A673 (cell line): Measurements from ENCODE around the gene UHRF2. TPM values are rescaled to one million over a fixed set of nuclear protein-coding genes. Genes with fewer than 3 reads are reported as not detected.
"Not testable (repeated sequence)": the region's sequence is repeated elsewhere in the genome, so short reads cannot be mapped to it uniquely, and the experiment has no call there.

Experiments used
- BruUV-seq: library from RNA; stranded (reverse); fragments of 400-500 nt; replicated peaks from 2 replicates; lab custom pipeline; 2021; lab: Mats Ljungman, UMichigan
- CTCF ChIA-PET: fragments of 300-600 bp; sonication (Branson Sonifier 250); formaldehyde crosslinking; loops from one replicate; lab custom pipeline; 2022; ENCODE audit warnings: antibody characterized with exemption; lab: Charles Lee
- POLR2A ChIA-PET: fragments of 300-600 bp; sonication (Branson Sonifier 250); formaldehyde crosslinking; loops from one replicate; lab custom pipeline; 2022; ENCODE audit warnings: antibody characterized with exemption; ENCODE audit not compliant: low non-redundant PET; lab: Charles Lee
- DNase-seq: peaks from one replicate; pipeline ENCODE4 v3.0.0-alpha.2; 2015; ENCODE audit warnings: low spot score
- H3K27ac ChIP-seq: fragments of 200-600 bp; sonication (generic); 2 replicates; pipeline ENCODE4 v1.5.1; 2016; ENCODE audit warnings: mixed run types, low read depth, mild to moderate bottlenecking, mixed read lengths, antibody characterized with exemption, low read length; ENCODE audit not compliant: poor library complexity, severe bottlenecking
- H3K27me3 ChIP-seq: fragments of 200-600 bp; sonication (generic); replicated peaks from 2 replicates; pipeline ENCODE4 v1.6.1; 2017; ENCODE audit warnings: mixed run types, low read depth, mild to moderate bottlenecking, mixed read lengths, antibody characterized with exemption, low read length; ENCODE audit not compliant: insufficient read depth, poor library complexity
- H3K36me3 ChIP-seq: fragments of 200-600 bp; sonication (generic); 2 replicates; pipeline ENCODE4 v1.6.1; 2016; ENCODE audit warnings: mixed run types, mild to moderate bottlenecking, mixed read lengths, antibody characterized with exemption, low read length; ENCODE audit not compliant: insufficient read depth, poor library complexity, severe bottlenecking
- H3K4me1 ChIP-seq: fragments of 200-600 bp; sonication (generic); 2 replicates; pipeline ENCODE4 v1.6.1; 2017; ENCODE audit warnings: mixed run types, mild to moderate bottlenecking, mixed read lengths, antibody characterized with exemption, low read length; ENCODE audit not compliant: insufficient read depth, poor library complexity, severe bottlenecking
- H3K4me3 ChIP-seq: fragments of 200-600 bp; sonication (generic); 2 replicates; pipeline ENCODE4 v1.5.1; 2016; ENCODE audit warnings: low read depth, mixed run types, mild to moderate bottlenecking, mixed read lengths, low read length; ENCODE audit not compliant: poor library complexity, severe bottlenecking
- H3K9me3 ChIP-seq: fragments of 200-600 bp; sonication (generic); 2 replicates; pipeline ENCODE4 v1.6.1; 2016; ENCODE audit warnings: mixed run types, low read depth, mild to moderate bottlenecking, mixed read lengths, antibody characterized with exemption, low read length; ENCODE audit not compliant: poor library complexity, severe bottlenecking
- EZH2 ChIP-seq: fragments of 200-600 bp; sonication (generic); IDR thresholded peaks from 2 replicates; pipeline ENCODE4 v1.6.1; 2017; ENCODE audit warnings: borderline replicate concordance, low read depth, mild to moderate bottlenecking, mixed read lengths, antibody characterized with exemption, low read length; ENCODE audit not compliant: poor library complexity, severe bottlenecking
- intact Hi-C: fragments of 100-400 bp; cut with micrococcal nuclease; formaldehyde crosslinking; loops from one replicate; pipeline ENCODE4 v1.10.0; 2022; ENCODE audit not compliant: unreplicated experiment
- total RNA-seq: library from RNA; stranded (reverse); gene quantifications from 2 replicates; pipeline ENCODE4 v1.2.3, GENCODE V29; 2021
- TF ChIP-seq, protein P1 (sequence below): fragments of 300-800, 200-600 bp; sonication (generic); conservative IDR thresholded peaks from 2 replicates; pipeline ENCODE4 v1.5.1; 2017; ENCODE audit warnings: low read depth, mild to moderate bottlenecking, antibody characterized with exemption, low read length, moderate library complexity, mixed read lengths

The UHRF2 gene
- total RNA-seq, 1 experiment from 2014 or later = 53.0 TPM

DNA sequence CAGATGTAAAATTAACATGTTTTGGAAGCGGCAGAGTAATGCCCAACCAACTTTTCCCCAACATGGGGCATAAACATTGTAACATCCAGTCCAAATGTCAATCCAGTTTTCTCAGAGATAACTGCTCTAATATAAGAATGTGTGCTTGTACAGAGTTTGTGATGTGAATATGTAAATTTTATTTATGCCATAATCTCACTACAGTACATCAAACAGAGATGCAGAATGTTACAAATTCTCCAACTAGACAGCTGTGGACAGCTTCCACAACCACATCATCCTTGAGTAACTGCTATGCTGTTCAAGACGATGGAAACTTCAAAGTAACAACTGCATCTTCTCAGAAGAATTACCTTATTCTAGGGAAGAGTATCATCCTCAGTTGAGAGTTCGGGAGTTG lies 122.6 kb downstream of the UHRF2 start:
- no peak for DNase-seq
- Histone ChIP-seq H3K4me3 (no peak overlapping the region), H3K27me3 (no peaks in the 10 kb centered on the region), H3K4me1 (no peaks in the 10 kb centered on the region), H3K36me3 (no peaks in the 10 kb centered on the region), H3K27ac (no peak overlapping the region), H3K9me3 (no peaks in the 10 kb centered on the region)
- CTCF ChIA-PET = no interaction called here
- POLR2A ChIA-PET = no interaction called here
- no TSS peak for BruUV-seq
- intact Hi-C loops = no loop called here
- TF ChIP-seq, protein P1, sequence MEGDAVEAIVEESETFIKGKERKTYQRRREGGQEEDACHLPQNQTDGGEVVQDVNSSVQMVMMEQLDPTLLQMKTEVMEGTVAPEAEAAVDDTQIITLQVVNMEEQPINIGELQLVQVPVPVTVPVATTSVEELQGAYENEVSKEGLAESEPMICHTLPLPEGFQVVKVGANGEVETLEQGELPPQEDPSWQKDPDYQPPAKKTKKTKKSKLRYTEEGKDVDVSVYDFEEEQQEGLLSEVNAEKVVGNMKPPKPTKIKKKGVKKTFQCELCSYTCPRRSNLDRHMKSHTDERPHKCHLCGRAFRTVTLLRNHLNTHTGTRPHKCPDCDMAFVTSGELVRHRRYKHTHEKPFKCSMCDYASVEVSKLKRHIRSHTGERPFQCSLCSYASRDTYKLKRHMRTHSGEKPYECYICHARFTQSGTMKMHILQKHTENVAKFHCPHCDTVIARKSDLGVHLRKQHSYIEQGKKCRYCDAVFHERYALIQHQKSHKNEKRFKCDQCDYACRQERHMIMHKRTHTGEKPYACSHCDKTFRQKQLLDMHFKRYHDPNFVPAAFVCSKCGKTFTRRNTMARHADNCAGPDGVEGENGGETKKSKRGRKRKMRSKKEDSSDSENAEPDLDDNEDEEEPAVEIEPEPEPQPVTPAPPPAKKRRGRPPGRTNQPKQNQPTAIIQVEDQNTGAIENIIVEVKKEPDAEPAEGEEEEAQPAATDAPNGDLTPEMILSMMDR = no peak

DNA sequence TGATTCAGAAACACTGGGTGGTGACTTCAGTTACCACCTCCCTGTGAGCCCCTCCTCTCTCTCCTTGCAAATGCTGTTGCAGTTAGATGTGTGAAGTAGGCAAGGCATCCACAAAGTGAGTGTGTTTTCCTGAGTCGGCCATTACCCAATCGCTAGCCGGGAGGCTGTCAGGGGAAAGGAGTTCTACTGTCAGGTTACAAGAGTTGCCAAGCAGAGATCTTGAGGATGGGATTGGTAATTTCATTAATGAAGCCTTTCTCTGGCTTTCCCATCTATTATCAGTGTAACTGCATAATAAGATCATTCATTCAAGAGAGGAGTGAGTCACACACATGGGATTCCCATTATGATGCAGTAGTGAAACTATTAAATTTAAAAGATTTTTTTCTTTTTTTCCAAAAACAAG lies 125.7 kb downstream of the UHRF2 start:
- ChIA-PET CTCF (no interaction called here), POLR2A (no interaction called here)
- BruUV-seq = no TSS peak
- Histone ChIP-seq H3K27me3 (no peaks in the 10 kb centered on the region), H3K4me3 (no peak overlapping the region), H3K36me3 (no peaks in the 10 kb centered on the region), H3K9me3 (no peaks in the 10 kb centered on the region), H3K4me1 (no peaks in the 10 kb centered on the region), H3K27ac (no peak overlapping the region)
- TF ChIP-seq, protein P1 = no peak
- no peak for TF ChIP-seq EZH2
- no peak for DNase-seq
- intact Hi-C loops = no loop called here

DNA sequence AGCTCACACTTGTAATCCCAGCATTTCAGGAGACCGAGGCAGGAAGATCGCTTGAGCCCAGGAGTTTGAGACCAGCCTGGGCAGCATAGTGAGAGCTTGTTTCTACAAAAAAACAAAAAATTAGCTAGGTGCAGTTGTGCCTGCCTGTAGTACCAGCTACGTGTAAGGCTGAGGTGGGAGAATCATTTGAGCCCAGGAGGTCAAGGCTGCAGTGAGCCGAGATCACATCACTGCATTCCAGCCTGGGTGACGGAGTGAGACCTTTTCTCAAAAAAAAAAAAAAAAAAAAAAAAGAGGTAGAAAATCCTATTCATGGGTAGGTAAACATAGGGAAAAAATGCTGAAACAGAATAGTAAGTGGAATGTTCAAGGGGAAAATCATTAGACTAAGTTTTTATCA lies 129.6 kb downstream of the UHRF2 start:
- POLR2A ChIA-PET, H3K27me3 ChIP-seq, DNase-seq, H3K36me3 ChIP-seq, H3K9me3 ChIP-seq, H3K27ac ChIP-seq, H3K4me1 ChIP-seq, intact Hi-C loops, CTCF ChIA-PET, H3K4me3 ChIP-seq, BruUV-seq: not testable (repeated sequence)

DNA sequence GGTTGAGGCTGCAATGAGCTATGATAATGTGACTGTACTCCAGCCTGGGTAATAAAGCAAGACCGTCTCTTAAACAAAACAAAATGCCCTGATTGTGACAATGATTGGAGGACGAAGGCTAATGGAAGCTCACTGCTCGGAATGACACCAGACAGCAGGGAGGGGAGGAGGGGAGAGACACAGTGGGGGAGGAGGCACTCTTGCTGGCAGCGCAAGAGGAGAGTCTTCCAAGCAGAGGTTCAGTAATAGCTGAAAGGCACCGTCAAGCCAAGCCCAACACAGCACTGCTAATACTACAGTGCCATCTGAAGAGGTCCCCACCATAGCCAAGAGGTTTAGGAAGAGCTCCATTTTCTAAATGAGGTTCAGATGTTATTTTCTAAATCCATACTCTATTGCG lies 130.2 kb downstream of the UHRF2 start:
- BruUV-seq = no TSS peak
- ChIA-PET CTCF (no interaction called here), POLR2A (no interaction called here)
- intact Hi-C loops = no loop called here
- no peaks in the 10 kb centered on the region for H3K4me1 ChIP-seq
- H3K27me3 ChIP-seq = no peaks in the 10 kb centered on the region
- H3K9me3 ChIP-seq = no peaks in the 10 kb centered on the region
- DNase-seq = no peak
- no peak overlapping the region for H3K27ac ChIP-seq
- no peak overlapping the region for H3K4me3 ChIP-seq
- no peaks in the 10 kb centered on the region for H3K36me3 ChIP-seq
- TF ChIP-seq, protein P1 = no peak
- TF ChIP-seq EZH2 = no peak
